Choroid plexus epithelial cell (primary cell): ENCODE data around the gene PKD1.

Experiments
- DNase-seq: peaks from one replicate; pipeline ENCODE4 v3.0.0-alpha.2; 2010; ENCODE audit warnings: low read depth
- H3K4me3 ChIP-seq: 2 replicates; pipeline ENCODE4 v1.5.1; 2011; ENCODE audit warnings: low read depth, mild to moderate bottlenecking, control low read depth, low read length, moderate library complexity
- TF ChIP-seq, protein P1 (sequence below): conservative IDR thresholded peaks from 2 replicates; pipeline ENCODE4 v1.5.1; 2011; ENCODE audit warnings: low read depth, mild to moderate bottlenecking, control low read depth, inconsistent platforms, low read length, moderate library complexity

The PKD1 gene

DNA sequence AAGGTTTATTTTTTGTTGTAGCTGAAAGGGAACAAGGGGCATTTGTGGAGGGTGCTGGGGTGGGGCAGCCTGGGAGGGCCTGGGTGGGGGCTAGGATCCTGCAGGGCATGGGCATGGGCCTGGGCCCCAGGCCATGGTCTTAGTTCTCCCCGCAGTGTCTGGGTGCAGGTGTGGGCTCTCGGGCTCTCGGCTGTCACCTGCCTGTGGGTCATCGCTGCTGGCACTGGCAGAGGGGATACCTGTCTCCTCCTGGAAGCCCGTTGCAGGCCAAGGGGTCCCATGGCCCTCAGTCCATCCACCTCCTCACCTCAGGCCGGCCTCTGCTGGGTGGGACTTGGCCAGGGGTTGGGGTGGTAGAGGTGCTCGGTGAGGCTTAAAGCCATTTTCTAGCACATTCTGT is 57.6 kb downstream of the PKD1 start:
- H3K4me3 ChIP-seq = no peak overlapping the region
- no peak for DNase-seq
- TF ChIP-seq, protein P1, sequence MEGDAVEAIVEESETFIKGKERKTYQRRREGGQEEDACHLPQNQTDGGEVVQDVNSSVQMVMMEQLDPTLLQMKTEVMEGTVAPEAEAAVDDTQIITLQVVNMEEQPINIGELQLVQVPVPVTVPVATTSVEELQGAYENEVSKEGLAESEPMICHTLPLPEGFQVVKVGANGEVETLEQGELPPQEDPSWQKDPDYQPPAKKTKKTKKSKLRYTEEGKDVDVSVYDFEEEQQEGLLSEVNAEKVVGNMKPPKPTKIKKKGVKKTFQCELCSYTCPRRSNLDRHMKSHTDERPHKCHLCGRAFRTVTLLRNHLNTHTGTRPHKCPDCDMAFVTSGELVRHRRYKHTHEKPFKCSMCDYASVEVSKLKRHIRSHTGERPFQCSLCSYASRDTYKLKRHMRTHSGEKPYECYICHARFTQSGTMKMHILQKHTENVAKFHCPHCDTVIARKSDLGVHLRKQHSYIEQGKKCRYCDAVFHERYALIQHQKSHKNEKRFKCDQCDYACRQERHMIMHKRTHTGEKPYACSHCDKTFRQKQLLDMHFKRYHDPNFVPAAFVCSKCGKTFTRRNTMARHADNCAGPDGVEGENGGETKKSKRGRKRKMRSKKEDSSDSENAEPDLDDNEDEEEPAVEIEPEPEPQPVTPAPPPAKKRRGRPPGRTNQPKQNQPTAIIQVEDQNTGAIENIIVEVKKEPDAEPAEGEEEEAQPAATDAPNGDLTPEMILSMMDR = no peak

DNA sequence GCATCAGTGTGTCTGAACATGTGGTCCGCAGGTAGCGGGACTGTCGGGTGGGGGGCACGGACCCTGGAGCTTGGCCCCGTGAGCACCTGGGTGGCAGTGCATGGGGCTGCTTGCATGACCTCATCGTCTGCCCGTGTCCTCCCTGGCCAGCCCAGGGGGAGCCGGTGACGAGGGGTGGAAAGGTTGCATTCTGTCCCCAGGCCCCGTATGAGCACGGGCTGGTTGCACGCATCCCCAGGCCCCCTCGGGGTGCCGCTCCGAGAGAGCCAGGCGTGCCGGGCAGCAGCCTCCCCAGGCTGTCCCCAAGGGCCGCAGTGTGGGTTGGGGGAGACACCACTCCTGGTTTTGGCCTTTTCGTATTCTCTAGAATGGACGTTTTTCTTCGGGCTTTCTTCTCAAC is 58.0 kb downstream of the PKD1 start:
- TF ChIP-seq, protein P1 = no peak
- H3K4me3 ChIP-seq = no peak overlapping the region
- no peak for DNase-seq

DNA sequence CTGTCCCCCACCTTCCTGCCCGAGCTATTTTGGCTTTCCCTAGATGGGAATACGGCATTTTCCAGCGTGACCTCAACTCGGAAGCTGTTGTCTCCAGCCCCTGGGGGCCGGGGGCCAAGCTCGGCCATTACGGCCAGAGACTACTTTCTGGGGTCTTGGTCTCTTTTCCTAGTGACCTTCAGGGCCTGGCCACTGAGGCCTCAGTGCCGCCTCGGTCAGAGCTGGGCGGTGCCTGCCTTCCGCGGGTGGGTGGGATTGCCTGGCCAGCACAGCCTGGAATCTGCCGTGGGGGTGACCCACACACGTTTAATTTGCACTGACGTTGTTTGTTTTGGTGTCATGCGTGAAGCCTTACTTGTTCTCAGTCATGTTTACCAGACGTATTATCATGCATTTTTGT is 58.7 kb downstream of the PKD1 start:
- no peak for DNase-seq
- TF ChIP-seq, protein P1 = no peak
- H3K4me3 ChIP-seq = no peak overlapping the region

DNA sequence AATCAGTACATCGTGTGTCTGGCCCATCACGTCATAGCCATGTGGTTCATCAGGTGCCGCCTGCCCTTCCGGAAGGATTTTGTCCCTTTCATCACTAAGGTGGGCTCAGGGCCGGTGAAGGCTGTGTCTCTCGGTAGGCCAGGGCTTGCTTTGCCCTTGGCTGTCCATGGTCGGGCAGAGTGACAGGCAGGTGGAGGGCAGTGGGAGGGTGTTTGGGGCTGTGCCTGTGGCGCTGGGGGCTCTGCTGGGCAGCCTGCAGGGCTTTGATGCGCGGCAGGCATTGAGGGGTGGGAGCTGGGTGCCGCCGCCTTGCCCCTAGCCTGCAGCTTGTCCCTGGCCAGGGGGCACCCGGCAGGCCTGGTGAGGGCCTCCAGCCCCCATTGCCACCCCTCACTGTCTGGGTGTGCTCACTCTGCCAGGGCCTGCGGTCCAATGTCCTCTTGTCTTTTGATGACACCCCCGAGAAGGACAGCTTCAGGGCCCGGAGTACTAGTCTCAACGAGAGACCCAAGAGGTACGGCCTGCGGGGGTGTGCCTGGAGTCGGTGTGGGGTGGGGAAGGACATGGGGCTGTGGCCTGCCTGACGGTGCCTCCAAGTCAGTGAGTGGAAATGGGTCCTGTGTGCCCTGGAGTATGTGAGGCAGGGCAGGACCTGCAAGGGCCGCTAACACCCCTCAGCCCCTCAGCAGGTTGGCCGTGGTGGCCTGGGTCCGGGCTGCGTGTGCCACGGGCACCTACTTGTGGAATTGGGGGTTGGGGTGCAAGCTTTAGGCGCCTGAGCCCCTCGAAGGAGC is 59.4 kb downstream of the PKD1 start:
- no peak for DNase-seq
- H3K4me3 ChIP-seq = no peak overlapping the region
- TF ChIP-seq, protein P1 = no peak

GRCh38 chr16:2075631-2076030 is 60.1 kb downstream of the PKD1 start:
- H3K4me3 ChIP-seq = no peak overlapping the region
- TF ChIP-seq, protein P1 = no peak
- DNase-seq = no peak

DNA sequence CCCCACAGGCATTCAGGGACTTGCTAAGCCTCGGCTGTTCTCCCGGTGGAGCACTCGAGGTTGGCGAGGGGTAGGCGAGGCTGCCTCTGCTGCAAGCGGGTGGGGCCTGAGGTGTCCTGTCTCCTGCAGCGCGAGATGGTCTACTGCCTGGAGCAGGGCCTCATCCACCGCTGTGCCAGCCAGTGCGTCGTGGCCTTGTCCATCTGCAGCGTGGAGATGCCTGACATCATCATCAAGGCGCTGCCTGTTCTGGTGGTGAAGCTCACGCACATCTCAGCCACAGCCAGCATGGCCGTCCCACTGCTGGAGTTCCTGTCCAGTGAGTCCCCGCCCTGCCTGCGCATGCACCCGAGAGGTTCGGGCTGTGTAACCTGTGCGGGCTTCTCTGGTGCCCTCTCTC is 61.6 kb downstream of the PKD1 start:
- H3K4me3 ChIP-seq = no peak overlapping the region
- no peak for DNase-seq
- TF ChIP-seq, protein P1 = no peak

DNA sequence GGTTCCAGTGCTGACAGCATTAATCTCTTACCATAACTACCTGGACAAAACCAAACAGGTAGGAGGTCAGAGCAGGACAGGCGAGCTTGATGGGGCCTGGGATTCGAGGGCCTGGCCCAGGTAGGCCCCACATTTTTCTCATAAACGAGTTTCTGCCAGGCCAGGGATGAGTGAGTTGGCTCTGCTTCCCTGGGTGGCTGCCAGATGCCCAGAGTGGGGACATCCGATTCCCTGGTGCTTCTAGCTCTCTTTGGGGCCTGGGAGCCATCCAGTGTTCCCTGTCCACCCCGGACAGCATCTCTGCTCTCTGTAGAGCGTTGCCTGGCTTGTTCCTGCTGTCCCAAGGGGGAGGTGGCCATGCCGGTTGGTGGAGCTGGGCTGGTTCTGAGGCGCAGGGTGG is 62.8 kb downstream of the PKD1 start:
- no peak for DNase-seq
- no peak overlapping the region for H3K4me3 ChIP-seq
- TF ChIP-seq, protein P1 = no peak
